ENCODE results near the gene KCNB1. TPM values are rescaled to one million over a fixed set of nuclear protein-coding genes. Genes with fewer than 3 reads are reported as not detected.

Gene KCNB1
- total and polyA plus RNA-seq, 2 experiments from 2014 or later: 0.06 to 0.10 TPM

DNA sequence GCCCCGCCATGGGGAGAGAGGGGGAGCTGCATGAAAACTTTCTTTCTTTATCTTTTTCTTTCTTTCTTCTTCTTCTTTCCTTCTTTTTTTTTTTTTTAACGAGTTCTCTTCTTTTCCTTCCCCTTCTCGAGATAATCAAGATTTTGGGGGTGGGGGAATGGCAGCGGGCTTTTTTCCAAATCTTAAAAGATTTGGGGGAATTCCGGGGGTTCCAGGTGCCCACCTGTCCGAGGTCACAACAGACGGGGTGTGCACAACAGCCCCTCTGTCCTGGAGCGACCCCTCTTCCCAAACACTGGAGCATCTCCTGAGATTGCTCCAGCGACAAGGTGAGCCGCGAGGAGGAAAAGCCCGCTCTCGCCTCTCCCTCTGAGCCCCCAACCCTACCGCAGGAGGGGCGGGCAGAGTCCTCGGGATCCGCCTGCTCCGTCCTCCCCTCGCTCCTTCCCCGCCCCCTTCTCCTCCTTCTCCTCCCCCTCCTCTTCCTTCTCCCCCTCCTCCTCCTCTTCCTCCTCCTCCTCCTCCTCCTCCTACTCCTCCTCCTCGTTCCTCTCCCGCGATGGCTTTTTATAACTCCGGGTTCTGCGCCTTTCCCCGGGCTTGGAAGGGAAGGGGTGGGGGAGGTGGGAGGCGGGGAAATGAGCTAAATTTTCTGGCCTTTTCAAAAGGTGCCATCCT lies 689 bp upstream of the KCNB1 start:
- H3K27ac ChIP-seq: no peak overlapping the region
- peaks cover 3% of the 10 kb centered on the region for H3K4me1 ChIP-seq (ENCODE audit: low read depth)
- no peaks in the 10 kb centered on the region for H3K9me3 ChIP-seq (ENCODE audit: low read depth)
- no peaks in the 10 kb centered on the region for H3K36me3 ChIP-seq
- peaks cover 52% of the 10 kb centered on the region for H3K27me3 ChIP-seq
- DNase-seq (ENCODE audit: low read depth in 1 of 2, low spot score in 1 of 2): no peak
- H3K4me3 ChIP-seq: peak overlapping the region; percentile 19
- TF ChIP-seq, protein P1, sequence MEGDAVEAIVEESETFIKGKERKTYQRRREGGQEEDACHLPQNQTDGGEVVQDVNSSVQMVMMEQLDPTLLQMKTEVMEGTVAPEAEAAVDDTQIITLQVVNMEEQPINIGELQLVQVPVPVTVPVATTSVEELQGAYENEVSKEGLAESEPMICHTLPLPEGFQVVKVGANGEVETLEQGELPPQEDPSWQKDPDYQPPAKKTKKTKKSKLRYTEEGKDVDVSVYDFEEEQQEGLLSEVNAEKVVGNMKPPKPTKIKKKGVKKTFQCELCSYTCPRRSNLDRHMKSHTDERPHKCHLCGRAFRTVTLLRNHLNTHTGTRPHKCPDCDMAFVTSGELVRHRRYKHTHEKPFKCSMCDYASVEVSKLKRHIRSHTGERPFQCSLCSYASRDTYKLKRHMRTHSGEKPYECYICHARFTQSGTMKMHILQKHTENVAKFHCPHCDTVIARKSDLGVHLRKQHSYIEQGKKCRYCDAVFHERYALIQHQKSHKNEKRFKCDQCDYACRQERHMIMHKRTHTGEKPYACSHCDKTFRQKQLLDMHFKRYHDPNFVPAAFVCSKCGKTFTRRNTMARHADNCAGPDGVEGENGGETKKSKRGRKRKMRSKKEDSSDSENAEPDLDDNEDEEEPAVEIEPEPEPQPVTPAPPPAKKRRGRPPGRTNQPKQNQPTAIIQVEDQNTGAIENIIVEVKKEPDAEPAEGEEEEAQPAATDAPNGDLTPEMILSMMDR (IDR thresholded peaks at IDR 0.05; ENCODE audit: low read depth, low read length): no peak

DNA sequence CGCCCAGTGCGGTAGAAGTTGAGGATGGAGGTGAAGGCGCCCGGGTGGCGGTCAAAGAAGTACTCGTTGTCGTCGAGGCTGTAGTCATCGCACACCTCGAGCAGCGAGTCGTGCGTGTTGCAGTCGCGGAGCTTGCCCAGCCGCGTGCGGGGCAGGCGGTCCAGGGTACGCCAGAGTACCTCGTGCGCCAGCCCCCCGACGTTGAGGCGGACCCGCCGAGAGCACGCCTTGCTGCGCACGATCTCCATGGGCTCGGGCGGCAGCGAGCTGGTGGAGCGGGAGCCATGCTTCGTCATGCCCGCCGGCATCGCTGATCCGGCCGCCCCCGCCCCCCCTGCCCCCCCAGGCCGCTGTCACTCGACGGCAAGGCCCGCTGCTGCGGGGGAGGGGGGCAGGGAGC lies 295 bp downstream of the KCNB1 start:
- DNase-seq (ENCODE audit: low read depth in 1 of 2, low spot score in 1 of 2): no peak
- H3K9me3 ChIP-seq (ENCODE audit: low read depth): no peaks in the 10 kb centered on the region
- H3K4me1 ChIP-seq (ENCODE audit: low read depth): peaks cover 3% of the 10 kb centered on the region
- TF ChIP-seq, protein P1 (IDR thresholded peaks at IDR 0.05; ENCODE audit: low read depth, low read length): no peak
- H3K4me3 ChIP-seq: no peak overlapping the region
- no peak overlapping the region for H3K27ac ChIP-seq
- H3K36me3 ChIP-seq: no peaks in the 10 kb centered on the region
- peaks cover 42% of the 10 kb centered on the region for H3K27me3 ChIP-seq

DNA sequence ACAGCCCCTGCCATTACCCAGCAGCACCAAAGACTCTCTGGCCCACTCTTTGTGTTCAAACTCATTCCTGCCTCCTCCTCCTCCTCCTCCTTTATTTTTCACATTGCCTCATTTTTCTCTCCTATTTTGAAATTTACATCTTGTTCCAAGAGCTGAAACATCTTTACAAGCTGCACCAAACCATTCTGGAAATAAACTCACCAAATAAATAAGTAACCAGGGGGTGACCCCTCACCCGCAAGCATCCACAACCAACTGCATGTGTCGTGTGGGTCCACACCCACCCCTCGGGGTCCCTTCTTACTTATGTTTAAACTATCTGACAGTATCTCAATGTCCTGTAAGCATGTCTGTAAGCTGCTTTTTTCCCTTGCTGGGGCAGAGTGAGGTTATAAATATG lies 1.4 kb downstream of the KCNB1 start:
- no peak overlapping the region for H3K4me3 ChIP-seq
- H3K9me3 ChIP-seq (ENCODE audit: low read depth): no peaks in the 10 kb centered on the region
- H3K27me3 ChIP-seq: peaks cover 31% of the 10 kb centered on the region
- H3K36me3 ChIP-seq: no peaks in the 10 kb centered on the region
- TF ChIP-seq, protein P1 (IDR thresholded peaks at IDR 0.05; ENCODE audit: low read depth, low read length): no peak
- peaks cover 3% of the 10 kb centered on the region for H3K4me1 ChIP-seq (ENCODE audit: low read depth)
- DNase-seq (ENCODE audit: low read depth in 1 of 2, low spot score in 1 of 2): no peak
- H3K27ac ChIP-seq: no peak overlapping the region

DNA sequence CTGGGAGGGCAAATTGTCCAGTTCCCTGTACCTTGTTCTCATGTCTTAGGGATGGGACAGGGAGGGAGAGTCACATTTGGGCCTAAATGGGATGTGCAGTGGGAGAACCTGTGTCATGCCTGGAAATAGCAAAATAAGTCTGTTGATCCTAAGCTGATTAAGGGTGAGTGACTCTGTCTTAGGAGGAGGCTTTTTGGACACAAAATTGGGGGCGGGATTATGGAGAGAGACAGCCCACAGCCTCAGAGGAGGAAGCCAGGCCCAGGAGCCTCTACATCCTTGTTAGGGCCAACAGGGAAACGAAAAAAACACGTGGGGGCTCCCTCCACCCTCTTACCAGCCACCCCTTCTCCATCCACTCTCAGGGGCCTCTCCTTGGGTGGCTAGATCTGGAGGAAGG lies 2.2 kb downstream of the KCNB1 start:
- TF ChIP-seq, protein P1 (IDR thresholded peaks at IDR 0.05; ENCODE audit: low read depth, low read length): no peak
- DNase-seq (ENCODE audit: low read depth in 1 of 2, low spot score in 1 of 2): no peak

DNA sequence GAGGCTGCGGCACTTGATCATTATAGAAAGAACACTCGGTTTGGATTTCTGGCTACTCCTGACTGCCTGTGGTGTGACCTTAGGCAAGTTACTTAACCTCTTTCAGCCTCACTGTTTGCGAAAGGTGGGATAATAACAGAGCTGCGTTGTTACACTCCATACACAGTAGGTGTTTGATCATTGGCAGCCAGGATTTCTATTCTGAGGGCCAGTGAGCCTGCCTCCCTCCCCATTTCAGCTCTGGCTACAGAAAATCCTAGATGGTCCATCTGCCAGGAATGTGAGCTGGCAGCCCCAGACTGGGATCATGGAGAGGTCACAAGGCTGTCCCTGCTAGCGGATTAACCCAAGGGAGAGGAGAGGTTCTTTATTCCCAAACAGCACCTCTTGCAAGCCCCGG lies 2.7 kb downstream of the KCNB1 start:
- Histone ChIP-seq H3K4me3 (no peak overlapping the region), H3K36me3 (no peaks in the 10 kb centered on the region), H3K4me1 (ENCODE audit: low read depth) (peaks cover 3% of the 10 kb centered on the region), H3K27ac (no peak overlapping the region), H3K27me3 (peaks cover 19% of the 10 kb centered on the region), H3K9me3 (ENCODE audit: low read depth) (no peaks in the 10 kb centered on the region)
- no peak for DNase-seq (ENCODE audit: low read depth in 1 of 2, low spot score in 1 of 2)
- TF ChIP-seq, protein P1 (IDR thresholded peaks at IDR 0.05; ENCODE audit: low read depth, low read length): no peak

More for the DNA sequence above, 2.2 kb downstream of the KCNB1 start:
- Histone ChIP-seq H3K27ac (no peak overlapping the region), H3K36me3 (no peaks in the 10 kb centered on the region), H3K27me3 (peaks cover 24% of the 10 kb centered on the region), H3K4me1 (ENCODE audit: low read depth) (peaks cover 3% of the 10 kb centered on the region), H3K4me3 (no peak overlapping the region), H3K9me3 (ENCODE audit: low read depth) (no peaks in the 10 kb centered on the region)

Measured in cardiac muscle cell (in vitro differentiated cells and primary cell).